ENCODE data around the gene ZDHHC11. TPM values are rescaled to one million over a fixed set of nuclear protein-coding genes. Genes with fewer than 3 reads are reported as not detected.

The ZDHHC11 gene
- total and polyA plus RNA-seq, 2 experiments from 2014 or later = 5.8 to 8.5 TPM

GRCh38 chr5:876398-877365 lies 25.9 kb upstream of the ZDHHC11 start:
- TF ChIP-seq EZH2 (IDR thresholded peaks at IDR 0.05; ENCODE audit: borderline replicate concordance) = no peak
- TF ChIP-seq CTCF (IDR thresholded peaks at IDR 0.05; ENCODE audit: poor library complexity) = no peak
- TF ChIP-seq EZH2phosphoT487 (IDR thresholded peaks at IDR 0.05; ENCODE audit: low read depth, severe bottlenecking, unreplicated experiment) = no peak
- Histone ChIP-seq H3K4me1 (ENCODE audit: insufficient read depth) (no peaks in the 10 kb centered on the region), H3K4me3 (no peak overlapping the region), H3K79me2 (no peaks in the 10 kb centered on the region), H3K9me3 (ENCODE audit: low read depth) (no peaks in the 10 kb centered on the region), H3K27ac (no peak overlapping the region), H3K27me3 (no peaks in the 10 kb centered on the region), H2AFZ (no peak overlapping the region), H4K20me1 (ENCODE audit: insufficient read depth, poor library complexity, severe bottlenecking) (no peaks in the 10 kb centered on the region), H3K36me3 (replicated peaks; ENCODE audit: insufficient read depth, low read depth) (no peaks in the 10 kb centered on the region), H3K9me2 (replicated peaks; ENCODE audit: insufficient read depth) (no peaks in the 10 kb centered on the region), H3K4me2 (no peak overlapping the region)
- 96% methylated on average over 28 of the region's 28 CpGs for WGBS (ENCODE audit: low lambda C conversion rate, missing lambda C conversion rate)
- no peak for DNase-seq (ENCODE audit: low spot score)

GRCh38 chr5:875931-876330 lies 25.1 kb upstream of the ZDHHC11 start:
- H3K36me3 ChIP-seq (replicated peaks; ENCODE audit: insufficient read depth, low read depth) = no peaks in the 10 kb centered on the region
- H4K20me1 ChIP-seq (ENCODE audit: insufficient read depth, poor library complexity, severe bottlenecking) = no peaks in the 10 kb centered on the region
- H3K27me3 ChIP-seq = no peaks in the 10 kb centered on the region
- no peaks in the 10 kb centered on the region for H3K9me3 ChIP-seq (ENCODE audit: low read depth)
- no peak for DNase-seq (ENCODE audit: low spot score)
- H3K27ac ChIP-seq = no peak overlapping the region
- H3K9me2 ChIP-seq (replicated peaks; ENCODE audit: insufficient read depth) = no peaks in the 10 kb centered on the region
- no peaks in the 10 kb centered on the region for H3K79me2 ChIP-seq
- H3K4me1 ChIP-seq (ENCODE audit: insufficient read depth) = no peaks in the 10 kb centered on the region
- TF ChIP-seq EZH2 (IDR thresholded peaks at IDR 0.05; ENCODE audit: borderline replicate concordance) (no peak), EZH2phosphoT487 (IDR thresholded peaks at IDR 0.05; ENCODE audit: low read depth, severe bottlenecking, unreplicated experiment) (no peak), CTCF (IDR thresholded peaks at IDR 0.05; ENCODE audit: poor library complexity) (no peak)
- H3K4me2 ChIP-seq = no peak overlapping the region
- WGBS (ENCODE audit: low lambda C conversion rate, missing lambda C conversion rate) = 98% methylated on average over 20 of the region's 24 CpGs
- no peak overlapping the region for H3K4me3 ChIP-seq
- H2AFZ ChIP-seq = no peak overlapping the region

GRCh38 chr5:873328-873727 lies 22.5 kb upstream of the ZDHHC11 start:
- H3K9me2 ChIP-seq (replicated peaks; ENCODE audit: insufficient read depth) = no peaks in the 10 kb centered on the region
- H3K4me1 ChIP-seq (ENCODE audit: insufficient read depth) = no peaks in the 10 kb centered on the region
- WGBS (ENCODE audit: low lambda C conversion rate, missing lambda C conversion rate) = 77% methylated on average over 8 of the region's 8 CpGs
- no peak for TF ChIP-seq EZH2phosphoT487 (IDR thresholded peaks at IDR 0.05; ENCODE audit: low read depth, severe bottlenecking, unreplicated experiment)
- TF ChIP-seq EZH2 (IDR thresholded peaks at IDR 0.05; ENCODE audit: borderline replicate concordance) = no peak
- TF ChIP-seq CTCF (IDR thresholded peaks at IDR 0.05; ENCODE audit: poor library complexity) = no peak
- no peak for DNase-seq (ENCODE audit: low spot score)
- no peak overlapping the region for H3K4me2 ChIP-seq
- no peak overlapping the region for H3K4me3 ChIP-seq
- no peaks in the 10 kb centered on the region for H3K27me3 ChIP-seq
- no peak overlapping the region for H3K27ac ChIP-seq
- no peaks in the 10 kb centered on the region for H3K9me3 ChIP-seq (ENCODE audit: low read depth)
- no peaks in the 10 kb centered on the region for H3K79me2 ChIP-seq
- H3K36me3 ChIP-seq (replicated peaks; ENCODE audit: insufficient read depth, low read depth) = no peaks in the 10 kb centered on the region
- no peaks in the 10 kb centered on the region for H4K20me1 ChIP-seq (ENCODE audit: insufficient read depth, poor library complexity, severe bottlenecking)
- H2AFZ ChIP-seq = no peak overlapping the region
